HG02678 (cell line): ENCODE results near the gene RHOF.
"Not testable (repeated sequence)": the region's sequence is repeated elsewhere in the genome, so short reads cannot be mapped to it uniquely, and the experiment has no call there.

Experiments used
- ATAC-seq: cut with Tn5 transposase; IDR thresholded peaks from one replicate; pipeline ENCODE4 v1.9.1; 2021; ENCODE audit warnings: mild to moderate bottlenecking, moderate library complexity; ENCODE audit not compliant: unreplicated experiment

Gene RHOF

DNA sequence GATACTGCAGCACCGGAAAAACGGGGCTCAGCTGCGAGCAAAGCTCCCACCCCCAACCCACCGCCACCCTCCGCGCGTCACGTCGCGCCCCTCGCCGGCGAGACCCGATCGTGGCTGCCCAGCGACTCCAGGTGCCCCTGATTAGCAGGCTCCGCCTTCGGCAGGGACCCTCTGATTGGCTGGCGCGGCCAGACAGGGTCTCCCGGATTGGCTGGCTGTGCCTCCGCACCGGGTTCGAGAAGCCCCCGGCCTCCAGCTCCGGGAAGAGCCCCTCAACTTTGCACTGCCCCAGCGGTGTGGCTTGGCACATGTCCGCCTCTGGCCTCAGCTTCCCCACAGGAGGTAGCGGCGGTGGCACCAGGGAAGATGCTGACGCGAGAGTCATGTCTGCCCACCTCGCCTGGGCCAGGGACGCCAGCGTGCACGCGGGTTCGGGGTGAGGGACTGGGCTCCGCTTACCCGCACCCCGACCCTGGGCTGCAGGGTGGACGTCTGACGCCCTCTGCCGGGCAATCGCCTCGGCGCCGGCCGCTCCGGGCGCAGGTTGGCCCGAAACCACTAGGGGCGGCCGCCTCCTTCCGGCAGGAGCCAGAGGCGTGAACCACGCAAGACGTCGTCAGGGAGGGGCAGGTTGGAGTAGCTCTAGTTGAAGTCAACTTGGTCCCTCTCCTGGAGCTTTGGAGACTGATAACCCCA is 498 bp upstream of the RHOF start:
- ATAC-seq, result peak; percentile 57

DNA sequence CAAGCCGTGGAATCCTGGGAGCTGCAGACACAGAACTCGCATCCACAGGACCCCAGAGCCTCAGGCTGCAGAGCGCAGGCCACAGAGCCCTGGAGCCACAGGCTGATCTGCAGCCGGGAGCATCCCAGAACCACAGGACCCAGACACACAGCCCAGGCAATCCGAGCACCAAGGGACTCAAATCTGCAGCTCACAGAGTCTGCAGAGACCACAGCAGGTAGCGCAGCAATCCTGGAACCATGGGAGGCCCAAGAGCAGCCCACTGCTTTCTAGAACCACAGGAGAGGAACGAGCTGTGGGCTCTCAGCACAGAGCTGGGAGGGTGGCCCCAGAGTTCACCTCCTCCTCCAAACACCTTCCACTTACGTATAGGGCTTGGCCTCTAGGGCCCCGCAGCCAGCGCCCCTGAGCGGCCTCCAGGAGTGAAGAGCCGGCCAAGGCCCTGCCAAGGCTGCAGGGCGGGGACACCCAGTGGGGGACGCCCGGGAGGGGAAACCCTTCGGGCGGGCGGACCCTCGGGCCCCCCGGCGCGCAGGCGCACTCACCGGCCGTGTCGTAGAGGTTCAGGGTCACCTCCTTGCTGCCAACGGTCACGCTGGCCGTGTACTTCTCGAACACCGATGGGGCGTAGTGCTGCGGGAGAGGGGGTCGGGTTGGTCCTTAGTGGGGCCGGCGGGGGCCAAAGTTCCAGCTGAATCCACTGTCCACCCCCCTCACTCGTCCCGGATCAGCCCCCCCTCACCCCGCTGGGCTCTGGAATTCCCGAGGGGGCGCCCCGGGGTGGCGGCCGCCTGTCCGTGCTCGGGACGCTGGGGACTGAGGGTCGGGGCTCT is 665 bp downstream of the RHOF start:
- no peak for ATAC-seq

GRCh38 chr12:121791671-121792551 is 1.6 kb downstream of the RHOF start:
- no peak for ATAC-seq

DNA sequence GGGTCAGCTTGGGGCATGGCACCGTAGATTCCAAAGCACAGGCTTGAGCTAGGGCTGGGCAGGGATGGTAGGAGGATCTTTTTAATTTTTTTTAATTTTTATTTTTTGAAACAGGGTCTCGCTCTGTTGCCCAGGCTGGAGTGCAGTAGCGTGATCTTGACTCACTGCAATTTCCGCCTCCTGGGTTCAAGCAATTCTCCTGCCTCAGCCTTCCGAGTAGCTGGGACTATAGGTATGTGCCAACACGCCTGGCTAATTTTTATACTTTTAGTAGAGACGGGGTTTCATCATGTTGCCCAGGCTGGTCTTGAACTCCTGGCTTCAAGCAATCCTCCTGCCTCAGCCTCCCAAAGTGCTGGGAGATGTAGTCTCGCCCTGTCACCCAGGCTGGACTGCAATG is 2.7 kb downstream of the RHOF start:
- ATAC-seq, result not testable (repeated sequence)

DNA sequence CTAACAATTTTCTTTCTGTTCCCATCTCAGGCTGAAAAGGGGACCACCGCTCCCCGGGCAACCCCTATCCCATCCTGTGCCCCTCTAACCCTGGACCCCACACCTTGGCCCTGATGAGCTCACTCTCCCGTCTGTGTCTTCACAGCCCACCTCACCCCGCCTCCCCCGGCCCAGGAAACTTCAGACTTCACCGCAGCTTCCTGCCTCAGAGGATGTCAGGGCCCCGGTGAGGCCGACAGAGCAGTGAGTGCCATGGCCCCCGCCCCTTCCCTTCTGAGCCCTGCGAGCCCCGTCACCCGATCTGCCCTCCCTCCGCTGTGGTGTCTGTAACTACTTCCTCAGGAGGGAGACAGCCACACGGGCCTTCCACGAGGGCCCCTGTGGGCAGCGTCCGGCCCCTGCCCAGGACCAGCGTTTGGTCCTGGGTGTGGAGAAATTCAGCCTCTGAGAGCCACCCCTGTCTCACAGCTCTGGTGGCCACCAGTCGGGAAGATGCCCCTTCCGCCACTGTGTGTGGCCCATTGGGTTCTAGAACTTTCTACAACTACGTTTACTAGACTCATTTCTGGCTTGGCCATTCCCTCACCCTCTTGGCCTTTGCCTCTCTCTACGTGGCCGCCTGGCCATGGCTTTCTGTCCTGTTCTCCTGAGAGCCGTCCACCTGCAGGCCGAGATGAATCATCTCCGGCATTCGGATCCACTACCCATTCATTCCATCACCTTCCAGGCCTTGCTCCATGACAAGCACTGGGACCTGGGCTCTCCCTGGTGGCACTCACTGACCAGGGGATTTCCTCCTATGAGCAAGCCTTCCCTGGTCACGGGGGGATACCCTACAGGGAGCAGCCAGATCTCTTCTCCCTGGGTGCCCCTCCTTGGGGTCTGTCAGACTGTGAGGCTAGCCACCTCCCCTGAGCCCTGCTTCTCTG is 3.4 kb downstream of the RHOF start:
- peak; percentile 45 for ATAC-seq

DNA sequence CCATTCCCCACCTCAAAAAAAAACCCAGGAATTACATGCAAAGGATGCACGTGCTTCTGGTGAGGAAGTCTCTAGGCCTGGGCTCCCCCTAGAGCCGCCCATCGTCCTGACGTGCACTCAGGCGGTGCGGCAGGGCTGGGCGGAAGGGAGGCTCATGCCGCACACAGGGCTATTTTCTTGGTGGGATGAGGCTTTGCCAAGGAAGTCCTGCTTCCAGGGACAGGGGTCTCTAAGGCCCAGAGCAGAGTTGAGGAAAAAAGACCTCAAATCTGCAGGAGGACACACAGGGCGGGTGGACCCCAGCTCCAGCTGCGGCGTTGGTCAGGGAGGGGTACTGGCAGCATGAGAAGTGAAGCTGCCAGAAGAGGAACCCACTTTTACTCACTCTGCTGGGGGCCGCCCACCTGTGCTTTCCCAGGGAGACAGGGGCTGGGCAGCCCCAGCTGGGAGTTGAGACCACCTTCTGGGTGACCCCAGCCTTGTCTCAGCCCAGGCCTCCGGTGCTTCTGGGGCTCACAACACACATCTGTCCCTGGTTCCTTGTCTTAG is 4.2 kb downstream of the RHOF start:
- ATAC-seq, result no peak

DNA sequence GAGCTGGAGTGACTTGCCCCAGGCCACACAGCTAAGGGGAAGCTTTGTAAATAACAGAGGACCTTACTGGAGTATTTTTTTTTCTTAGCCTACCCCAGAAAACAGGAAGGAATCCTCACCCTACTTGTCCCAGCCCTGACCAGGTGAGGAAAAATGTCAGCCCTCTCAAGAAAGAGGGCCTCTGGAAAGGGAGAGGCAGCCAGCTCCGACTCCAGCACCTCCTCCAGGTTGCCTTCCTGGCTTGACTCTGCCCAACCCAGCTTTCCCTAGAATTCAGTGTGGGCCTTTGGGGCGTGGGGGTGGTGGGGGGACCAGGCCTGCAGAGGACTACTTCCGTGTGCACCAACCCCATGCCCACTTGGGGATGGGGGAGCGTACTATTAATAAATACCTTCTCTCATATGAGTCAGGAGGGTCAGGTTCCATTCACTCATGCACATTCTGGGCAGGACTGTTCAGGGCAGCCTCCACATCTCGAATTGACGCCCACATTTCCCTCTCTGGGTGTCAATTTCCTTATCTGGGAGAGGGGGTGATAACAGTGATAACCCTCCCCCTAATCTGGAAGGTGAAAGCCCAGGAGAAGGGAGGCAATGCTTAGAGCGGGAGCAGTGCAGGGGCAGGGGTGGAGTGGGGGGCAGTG is 5.2 kb downstream of the RHOF start:
- no peak for ATAC-seq

DNA sequence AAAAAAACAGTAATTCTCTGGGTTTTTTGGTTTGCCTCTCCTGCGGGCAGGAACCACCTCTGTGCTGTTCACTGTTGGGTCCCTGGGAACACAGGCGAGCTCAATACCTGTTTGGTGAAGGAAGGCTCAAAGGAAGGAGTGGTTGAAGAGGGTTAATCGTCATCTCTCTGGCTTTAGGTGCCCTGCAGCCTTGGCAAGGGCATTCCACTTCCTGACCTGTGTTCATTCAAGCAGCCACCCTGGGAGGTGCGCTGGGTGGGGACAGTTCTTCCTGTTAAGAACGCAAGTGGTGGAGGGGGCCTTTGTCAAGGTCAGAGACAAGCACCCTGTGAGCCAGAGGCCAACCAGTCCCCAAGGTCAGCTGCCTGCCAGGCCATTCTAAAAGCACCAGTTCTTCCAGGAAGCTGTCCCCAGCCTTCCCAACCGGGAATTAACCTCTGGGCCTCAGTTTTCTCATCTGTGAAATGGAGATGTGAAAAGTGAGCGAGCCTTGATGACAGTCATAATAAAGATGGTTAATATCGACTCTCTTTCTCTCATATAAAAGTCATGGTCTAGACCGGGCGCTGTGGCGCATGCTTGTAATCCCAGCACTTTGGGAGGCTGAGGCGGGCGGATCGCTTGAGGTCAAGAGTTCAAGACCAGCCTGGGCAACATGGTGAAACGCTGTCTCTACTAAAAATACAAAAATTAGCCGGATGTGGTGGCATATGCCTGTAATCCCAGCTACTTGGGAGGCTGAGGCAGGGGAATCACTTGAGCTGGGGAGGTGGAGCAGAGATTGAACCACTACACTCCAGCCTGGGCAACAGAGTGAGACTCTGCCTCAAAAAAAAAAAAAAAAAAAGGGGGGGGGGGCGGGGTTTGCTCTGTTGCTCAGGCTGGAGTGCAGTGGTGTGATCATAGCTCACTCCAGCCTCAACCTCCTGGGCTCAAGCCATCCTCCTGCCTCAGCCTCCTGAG is 6.1 kb downstream of the RHOF start:
- ATAC-seq, result no peak

- ATAC-seq, result no peak
Measured at GRCh38 chr12:121786440-121786825, 7.1 kb downstream of the RHOF start.

- no peak for ATAC-seq
Measured at GRCh38 chr12:121784460-121784859, 9.0 kb downstream of the RHOF start.

DNA sequence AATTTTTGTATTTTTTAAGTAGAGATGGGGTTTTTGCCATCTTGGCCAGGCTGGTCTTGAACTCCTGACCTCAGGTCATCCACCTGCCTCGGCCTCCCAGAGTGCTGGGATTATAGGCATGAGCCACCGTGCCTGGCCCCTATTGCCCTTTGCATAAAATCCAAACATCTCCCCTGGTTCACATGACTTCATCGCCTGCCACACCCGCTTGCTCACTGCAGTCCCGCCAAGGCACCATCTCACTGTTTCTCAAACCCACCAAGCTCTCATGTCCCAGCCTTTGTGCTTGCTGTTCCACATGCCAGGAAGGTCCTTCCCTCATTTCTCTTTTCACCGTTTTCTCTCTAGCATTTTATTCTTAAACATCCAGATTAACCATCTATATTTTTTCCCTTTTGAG is 9.7 kb downstream of the RHOF start:
- ATAC-seq, result no peak

DNA sequence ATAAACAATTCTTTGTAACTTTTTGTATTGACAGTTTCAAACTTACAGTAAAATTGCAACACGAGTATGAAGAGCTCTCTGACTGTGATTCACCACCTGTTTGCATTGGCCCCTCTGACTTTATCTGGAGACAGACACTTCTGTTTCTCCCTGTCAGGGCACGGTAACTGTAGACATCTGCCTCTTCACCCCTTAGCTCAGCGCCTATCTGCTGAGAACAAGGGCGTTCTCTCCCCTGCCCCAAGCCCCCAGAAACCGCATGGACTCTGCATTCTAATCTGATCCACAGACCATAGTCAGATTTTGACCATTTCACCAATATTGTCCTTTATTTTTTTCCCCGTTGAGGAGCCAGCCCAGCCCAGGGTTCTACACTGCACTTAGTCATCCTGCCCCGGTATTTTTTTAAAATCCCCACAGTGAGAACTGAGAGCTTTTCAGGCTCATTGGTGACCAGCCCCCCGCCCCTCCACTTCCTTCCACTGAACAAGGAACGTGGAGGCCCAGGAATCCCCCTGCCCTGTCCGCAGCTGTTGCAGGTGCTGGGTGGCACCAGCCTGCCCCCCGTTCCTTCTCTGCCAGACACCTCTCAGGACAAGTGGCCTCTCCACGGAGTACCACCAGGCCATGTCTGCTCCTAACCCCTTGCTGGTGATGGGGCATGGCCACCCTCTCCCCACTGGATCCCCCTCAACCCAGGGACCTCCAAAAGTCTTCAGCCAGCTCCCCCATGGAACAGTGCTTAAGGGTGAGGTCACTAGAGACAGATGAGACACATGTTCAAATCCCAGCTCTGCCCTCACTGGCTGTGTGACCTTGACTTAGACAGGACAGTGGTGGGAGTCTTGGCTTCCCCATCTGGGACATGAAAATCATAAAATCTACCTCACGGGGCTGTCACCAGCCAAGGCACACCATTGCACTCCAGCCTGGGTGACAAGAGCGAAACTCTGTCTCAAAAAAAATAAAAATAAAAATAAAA is 11.2 kb downstream of the RHOF start:
- peak; percentile 67 for ATAC-seq

- ATAC-seq, result peak; percentile 26
Measured at GRCh38 chr12:121781484-121781997, 11.9 kb downstream of the RHOF start.

- no peak for ATAC-seq
Measured at GRCh38 chr12:121780429-121780828, 13.1 kb downstream of the RHOF start.

GRCh38 chr12:121779422-121779895 is 14.0 kb downstream of the RHOF start:
- no peak for ATAC-seq

DNA sequence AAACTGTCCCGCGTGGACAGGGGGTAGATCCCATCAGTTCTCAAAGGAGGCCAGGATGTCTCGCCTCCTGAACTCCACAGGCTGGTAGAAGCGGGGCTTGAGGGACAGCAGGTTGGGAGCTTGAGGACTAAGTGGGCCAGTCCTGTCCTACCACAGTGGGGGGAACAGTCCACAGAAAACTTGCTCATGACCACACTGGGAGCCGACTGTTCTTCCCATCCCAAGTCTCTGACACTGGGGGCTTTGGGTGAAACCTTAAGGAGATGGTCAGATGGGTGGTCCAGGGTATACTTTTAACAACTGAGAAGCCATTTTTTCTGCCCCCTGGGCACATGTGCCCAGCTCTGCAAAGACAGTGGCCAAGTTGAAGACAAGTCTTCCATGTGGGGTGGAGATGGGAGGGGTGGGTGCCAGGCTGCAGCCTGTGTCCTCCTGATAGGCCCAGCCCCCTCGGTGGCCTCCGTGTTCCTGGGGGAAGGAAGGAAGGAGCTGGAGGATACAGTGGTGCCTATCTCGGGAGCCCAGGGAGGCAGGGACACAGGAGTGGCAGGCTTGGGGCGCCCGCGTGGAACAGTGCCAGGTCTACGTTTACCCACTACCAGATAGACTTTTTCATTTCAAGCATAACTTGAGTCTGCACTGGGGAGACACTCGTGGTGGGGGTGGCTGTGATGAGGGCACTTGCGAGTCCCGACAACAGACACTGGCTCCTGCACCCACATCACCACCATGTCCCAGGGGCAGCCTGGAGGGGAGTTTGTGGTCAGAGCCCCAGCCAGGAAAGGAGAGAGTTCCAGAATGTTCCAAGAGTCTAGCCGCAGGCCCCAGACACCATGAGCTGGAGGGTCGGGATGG is 14.7 kb downstream of the RHOF start:
- ATAC-seq, result no peak
